Measurements from ENCODE around the gene RERE.

RERE gene

DNA sequence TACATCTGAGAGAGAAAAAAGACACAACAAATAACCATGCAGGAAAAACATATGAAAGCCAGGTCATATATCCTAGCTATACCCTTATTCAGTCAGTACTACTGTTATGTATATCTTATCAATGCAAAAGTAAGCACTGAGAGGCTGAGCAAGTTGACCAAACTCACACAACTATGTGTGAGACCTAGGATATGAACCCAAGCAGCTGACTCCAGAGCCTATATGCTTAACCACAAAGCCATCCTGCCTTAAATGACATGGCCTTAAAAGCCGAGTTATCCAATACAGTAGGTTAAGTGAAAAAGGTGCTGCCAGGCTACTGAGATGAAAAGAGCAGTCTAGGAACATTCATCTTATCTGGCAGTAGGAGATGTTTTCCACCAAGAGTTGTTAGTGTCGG, 151.6 kb downstream of the RERE start:
- no peak for DNase-seq (ENCODE audit: low spot score)

DNA sequence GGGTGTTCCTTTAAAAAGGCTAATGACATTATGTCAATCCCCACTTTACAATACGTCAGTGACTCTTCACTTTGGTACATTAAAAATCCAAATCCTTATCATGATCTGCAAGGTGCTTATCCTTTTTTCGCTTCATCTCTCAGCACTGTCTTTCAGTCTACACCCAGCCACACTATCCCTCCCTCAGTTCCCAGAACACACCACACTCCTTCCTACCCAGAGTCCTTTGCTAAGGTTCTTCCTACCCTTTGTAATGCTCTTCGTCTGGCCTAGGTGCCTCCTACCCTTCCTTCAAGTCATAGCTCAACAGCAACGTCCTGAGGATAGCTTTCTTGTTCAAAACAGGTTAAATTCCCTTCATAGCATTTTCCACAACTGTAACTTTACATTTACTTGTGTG, 152.6 kb downstream of the RERE start:
- DNase-seq (ENCODE audit: low spot score) = no peak

DNA sequence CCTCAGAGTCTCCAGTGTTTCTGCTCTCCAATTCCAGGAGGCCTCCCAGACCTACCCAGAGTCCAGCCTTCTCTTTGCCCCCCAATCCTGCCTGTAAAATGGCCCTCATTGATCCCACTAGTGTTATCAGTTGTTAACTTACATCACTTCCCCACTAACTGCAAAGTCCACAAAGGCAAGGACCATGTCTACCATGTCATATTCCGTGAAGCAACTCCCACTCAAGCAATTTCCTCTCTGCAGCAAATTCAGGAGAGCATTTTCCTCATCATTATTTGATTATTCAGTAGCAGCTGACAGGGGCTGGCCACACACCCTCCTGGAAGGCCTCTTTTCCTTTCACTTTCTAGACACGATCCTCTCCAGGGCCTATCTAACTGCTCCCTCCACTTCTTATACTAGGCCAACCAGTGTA, 153.5 kb downstream of the RERE start:
- DNase-seq (ENCODE audit: low spot score) = peak; percentile 55

DNA sequence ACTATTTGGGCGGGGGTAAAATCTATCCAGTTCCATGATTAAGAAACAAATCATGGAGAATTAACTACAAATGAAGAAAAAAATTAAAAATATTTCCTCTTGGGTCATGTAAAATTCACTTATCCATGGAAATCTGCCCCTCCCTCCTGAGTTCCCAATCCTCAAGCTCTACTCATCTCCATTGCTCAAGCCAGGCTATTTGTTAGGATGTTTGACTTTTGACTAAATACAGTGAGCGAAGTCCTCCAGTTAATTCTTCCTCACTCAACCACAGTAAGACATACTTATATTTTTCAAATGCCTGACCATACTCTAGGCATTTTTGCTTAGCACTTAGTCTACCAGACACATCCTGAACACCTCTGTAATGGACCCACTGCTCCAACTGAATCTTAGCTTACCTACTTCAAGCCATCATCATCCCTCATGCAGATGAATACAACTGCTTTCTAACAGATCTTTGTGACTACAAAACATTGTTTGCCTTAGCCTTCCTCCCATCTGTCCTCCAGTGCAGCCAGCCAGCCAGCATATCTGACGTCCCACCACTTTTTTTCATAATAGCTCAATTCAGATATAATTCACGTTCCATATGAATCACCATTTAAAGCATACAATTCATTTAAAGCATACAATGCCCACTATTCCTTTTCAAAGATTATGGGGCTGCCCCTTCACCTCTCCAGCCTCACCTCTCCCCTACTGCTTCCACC, 154.2 kb downstream of the RERE start:
- no peak for DNase-seq (ENCODE audit: low spot score)

- no peak for DNase-seq (ENCODE audit: low spot score)
These were observed 154.9 kb downstream of the RERE start for GRCh38 chr1:8662380-8663072.

DNA sequence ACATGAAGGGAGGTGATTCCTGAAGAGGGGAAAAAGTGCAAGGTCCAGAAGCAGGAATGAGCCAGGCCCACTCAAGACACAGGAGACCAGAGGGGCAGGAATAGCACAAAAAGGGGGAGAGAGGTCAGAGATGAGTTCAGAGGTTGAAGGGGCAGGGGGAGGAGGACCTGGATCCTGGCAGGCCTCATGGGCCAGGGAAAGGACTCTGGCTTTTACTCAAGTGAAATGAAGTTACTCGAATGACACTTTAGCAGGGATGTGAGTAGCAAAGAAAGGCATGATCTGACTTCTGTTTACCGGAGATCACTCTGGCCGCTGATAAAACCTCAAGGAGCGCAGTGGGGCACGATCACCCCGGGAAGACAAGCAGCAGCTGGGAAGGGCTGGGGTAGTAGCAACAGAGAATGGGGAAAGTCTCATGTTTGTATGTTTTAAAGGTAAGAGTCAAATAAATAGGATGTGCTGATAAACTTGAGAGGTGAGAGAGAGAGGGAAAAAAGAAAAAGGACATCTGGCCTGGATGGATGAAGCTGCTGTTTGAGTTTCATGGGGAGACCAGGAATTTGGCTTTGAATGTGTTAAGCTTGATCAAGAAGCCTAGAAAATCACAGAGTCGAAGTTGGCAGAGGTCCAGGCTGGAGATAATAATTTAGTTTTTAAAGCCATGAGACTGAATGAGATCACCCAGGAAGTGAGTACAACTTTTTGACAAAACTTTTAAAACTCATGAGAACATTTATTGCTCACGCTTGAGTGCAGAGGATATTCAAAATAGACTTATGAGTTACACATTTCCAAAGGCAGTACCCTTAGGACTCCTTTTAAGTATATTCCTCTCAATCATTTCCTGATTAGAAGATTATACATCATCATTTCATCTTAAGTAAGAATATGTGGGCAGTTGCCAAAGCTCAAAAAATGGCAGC, 156.0 kb downstream of the RERE start:
- no peak for DNase-seq (ENCODE audit: low spot score)

GRCh38 chr1:8660411-8660828, 157.0 kb downstream of the RERE start:
- peak; percentile 77 for DNase-seq (ENCODE audit: low spot score)

DNA sequence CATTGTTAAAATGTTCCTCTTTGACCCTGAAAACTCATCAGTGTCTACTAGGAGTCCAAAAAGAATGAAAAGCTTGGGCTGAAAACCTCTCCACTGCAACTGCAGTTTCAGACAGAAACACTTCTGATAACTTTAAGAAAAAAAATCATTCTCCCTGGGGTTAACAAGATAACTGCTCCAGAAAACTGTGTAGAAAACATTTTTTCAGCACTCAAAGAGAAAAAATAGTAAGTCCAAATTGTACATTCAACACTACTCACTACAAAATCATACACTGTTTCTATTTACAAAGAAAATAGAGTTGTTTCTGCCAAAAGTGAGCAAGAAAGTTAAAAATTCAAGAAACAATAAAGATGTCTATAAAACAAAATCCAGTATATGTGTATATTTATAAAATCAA, 157.8 kb downstream of the RERE start:
- no peak for DNase-seq (ENCODE audit: low spot score)

DNA sequence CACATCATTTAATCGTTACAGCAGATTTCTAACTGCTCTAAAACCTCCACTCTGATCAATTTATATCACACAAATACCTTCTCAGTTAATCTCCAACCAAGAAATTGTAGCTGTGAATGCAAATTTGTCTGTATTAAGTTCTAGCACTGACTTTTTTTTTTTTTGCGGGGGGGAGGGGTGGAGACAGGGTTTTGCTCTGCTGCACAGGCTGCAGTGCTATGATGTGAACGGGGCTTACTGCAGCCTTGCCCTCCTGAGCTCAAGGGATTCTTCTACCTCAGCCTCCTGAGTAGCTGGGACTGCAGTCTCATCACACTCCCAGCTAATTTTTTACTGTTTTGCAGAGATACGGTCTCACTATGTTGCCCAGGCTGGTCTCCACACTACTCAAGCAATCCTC, 163.6 kb downstream of the RERE start:
- no peak for DNase-seq (ENCODE audit: low spot score)

DNA sequence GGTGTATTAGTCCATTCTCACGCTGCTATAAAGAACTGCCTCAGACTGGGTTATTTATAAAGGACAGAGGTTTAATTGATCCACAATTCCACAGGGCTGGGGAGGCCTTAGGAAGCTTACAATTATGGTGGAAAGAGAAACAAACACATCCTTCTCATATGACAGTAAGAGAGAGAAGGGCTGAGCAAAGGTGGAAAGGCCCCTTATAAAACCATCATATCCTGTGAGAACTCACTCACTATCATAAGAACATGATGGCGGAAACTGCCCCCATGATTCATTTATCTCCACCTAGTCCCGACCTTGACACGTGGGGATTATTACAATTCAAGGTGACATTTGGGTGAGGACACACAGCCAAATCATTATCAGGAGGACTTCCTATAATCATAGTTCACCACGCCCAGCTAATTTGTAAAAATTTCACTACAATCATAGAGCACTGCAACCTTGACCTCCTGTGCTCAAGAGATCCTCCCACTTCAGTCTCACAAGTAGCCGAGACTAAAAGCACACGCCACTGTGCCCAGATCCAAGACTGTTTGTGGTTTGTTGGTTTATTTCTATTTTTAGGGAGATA, 164.9 kb downstream of the RERE start:
- DNase-seq (ENCODE audit: low spot score) = no peak

DNA sequence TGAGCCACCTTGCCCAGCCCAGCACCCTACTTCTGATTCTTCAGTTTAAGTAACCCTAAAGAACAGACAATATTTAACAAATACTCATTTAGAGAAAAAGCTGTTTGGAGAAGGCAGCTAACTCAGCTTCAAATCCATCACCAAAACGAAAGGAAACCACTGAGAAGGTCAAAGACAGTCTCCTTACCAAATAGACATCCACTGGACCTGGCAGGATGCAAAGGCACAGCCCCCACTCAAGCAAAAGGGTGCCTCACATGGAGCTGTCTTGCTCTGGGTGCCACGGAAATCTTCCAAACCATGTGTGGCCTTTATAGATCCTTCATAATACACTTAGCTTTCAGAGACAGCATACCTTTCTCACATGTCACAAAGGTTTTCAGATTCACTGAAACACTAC, 165.5 kb downstream of the RERE start:
- DNase-seq (ENCODE audit: low spot score) = no peak

DNA sequence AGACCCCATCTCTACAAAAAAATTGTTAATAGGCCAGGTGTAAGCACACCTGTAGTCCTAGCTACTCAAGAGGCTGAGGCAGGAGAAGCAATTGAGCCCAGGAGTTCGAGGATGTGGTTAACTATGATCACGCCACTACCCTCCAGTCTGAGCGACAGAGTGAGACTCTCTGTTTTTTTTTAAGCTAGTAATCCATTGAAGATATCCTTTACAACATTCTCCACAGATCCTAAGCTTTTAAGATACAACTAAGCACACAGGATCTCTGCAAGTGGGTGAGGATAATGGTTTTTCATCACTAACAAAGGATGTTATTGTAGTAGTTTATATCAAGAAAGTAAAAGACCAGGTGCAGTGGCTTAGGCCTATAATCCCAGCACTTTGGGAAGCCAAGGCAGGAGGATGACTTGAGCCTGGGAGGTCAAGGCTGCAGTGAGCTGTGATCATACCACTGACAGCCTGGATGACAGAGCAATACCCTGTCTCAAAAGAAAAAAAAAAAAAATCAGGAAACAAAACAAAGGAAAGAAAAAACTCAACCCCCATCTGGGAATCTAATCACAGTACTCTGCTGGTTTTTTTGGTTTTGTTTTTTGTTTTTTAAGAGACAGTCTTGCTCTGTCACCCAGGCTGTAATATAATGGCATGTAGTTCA, 166.1 kb downstream of the RERE start:
- no peak for DNase-seq (ENCODE audit: low spot score)

- DNase-seq (ENCODE audit: low spot score) = no peak
These were observed 167.6 kb downstream of the RERE start for GRCh38 chr1:8649875-8650274.

DNA sequence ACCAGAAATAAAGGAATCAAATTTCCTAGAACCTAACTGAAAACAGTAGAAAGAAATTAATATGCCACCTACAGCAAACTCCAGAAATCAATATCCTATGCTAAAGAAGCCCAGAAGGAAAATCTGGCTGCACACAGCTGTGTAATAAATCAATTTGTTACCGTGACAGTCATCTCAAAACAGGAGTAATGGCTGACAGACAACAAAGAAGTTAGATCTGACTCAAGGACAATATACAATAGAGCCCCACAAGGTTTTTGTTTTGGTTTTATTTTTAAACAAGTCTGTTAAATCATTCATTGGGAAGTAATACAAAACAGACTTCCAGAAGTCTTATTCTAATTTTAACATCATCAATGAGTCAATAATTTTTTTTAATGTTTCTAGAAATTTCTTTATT, 168.4 kb downstream of the RERE start:
- no peak for DNase-seq (ENCODE audit: low spot score)

DNA sequence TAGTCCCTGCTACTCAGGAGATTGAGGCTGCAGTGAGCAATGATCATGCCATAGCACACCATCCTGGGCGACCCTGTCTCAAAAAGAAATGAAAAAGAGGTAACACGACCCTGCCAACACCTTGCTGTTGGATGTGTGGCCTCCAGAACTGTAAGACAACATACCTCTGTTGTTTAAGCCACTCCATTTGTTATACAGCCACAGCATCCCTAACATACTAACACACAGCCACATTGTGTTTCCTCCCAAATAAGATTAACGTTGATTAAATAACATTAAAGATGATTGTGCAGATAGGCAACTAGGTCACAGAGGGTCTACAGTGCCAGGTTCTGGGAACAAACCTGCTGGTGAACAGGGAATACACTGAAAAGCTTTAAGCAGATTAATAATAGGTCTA, 170.4 kb downstream of the RERE start:
- no peak for DNase-seq (ENCODE audit: low spot score)

DNA sequence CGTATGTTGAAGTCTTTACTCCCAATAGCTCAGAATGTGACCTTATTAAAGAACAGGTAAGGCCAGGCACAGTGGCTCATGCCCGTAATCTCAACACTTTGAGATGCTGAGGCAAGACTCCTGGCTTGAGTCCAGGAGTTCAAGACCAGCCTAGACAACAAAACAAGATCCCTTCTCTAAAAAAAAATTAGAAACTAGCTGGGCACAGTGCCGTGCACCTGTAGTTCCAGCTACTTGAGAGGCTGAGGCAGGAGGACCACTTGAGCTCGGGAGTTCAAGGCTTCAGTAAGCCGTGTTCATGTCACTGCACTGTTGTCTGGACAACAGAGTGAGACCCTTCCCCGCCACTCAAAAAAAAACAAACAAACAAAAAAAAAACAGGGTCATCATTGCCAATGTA, 171.3 kb downstream of the RERE start:
- DNase-seq (ENCODE audit: low spot score) = no peak

GRCh38 chr1:8643542-8644536, 173.6 kb downstream of the RERE start:
- no peak for DNase-seq (ENCODE audit: low spot score)

GRCh38 chr1:8642114-8642513, 175.3 kb downstream of the RERE start:
- DNase-seq (ENCODE audit: low spot score) = no peak

GRCh38 chr1:8641377-8641997, 176.0 kb downstream of the RERE start:
- no peak for DNase-seq (ENCODE audit: low spot score)

DNA sequence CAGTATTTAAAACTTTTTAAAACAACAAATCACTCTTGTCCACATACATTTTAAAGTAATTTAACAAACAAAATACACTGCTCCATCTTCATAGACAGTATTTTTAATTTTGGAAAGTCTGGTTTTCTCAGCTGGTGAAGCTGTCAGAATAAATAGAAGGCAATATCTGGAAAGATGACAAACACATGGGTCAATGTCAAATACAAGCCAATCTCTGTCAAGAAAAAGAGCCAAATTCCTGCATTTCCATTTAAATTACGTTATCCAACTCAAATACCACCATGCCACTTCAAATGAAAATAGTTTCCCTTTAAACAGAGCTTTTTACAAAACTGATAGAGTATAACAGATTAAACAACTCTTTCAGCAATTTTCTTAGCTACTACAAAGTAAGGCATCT, 176.5 kb downstream of the RERE start:
- DNase-seq (ENCODE audit: low spot score) = no peak

Data from hepatic stellate cell (primary cell).